IgD-negative memory B cell (primary cell): ENCODE results near the gene NPHP1. TPM values are rescaled to one million over a fixed set of nuclear protein-coding genes. Genes with fewer than 3 reads are reported as not detected.
"Not testable (repeated sequence)": the region's sequence is repeated elsewhere in the genome, so short reads cannot be mapped to it uniquely, and the experiment has no call there.

Source experiments
- H3K27ac Mint-ChIP-seq, 3 donors: one replicate each; pipeline ENCODE4 v1.8.0; 2020 to 2022; ENCODE audit warnings: mild to moderate bottlenecking in 3 of 3, mixed read lengths in 3 of 3, moderate library complexity in 1 of 3
- H3K27me3 Mint-ChIP-seq: one replicate; pipeline ENCODE4 v1.8.0; 2021; ENCODE audit warnings: mixed read lengths
- H3K36me3 Mint-ChIP-seq: one replicate; pipeline ENCODE4 v1.8.0; 2020; ENCODE audit warnings: mild to moderate bottlenecking, mixed read lengths
- H3K4me1 Mint-ChIP-seq, 3 donors: one replicate each; pipeline ENCODE4 v1.8.0; 2020 to 2022; ENCODE audit warnings: mixed read lengths in 3 of 3, mild to moderate bottlenecking in 1 of 3
- H3K4me3 Mint-ChIP-seq, 4 donors: one replicate each; pipeline ENCODE4 v1.8.0; 2020 to 2022; ENCODE audit warnings: mild to moderate bottlenecking in 4 of 4, mixed read lengths in 4 of 4, moderate library complexity in 3 of 4
- H3K9me3 Mint-ChIP-seq, 3 donors: one replicate each; pipeline ENCODE4 v1.8.0; 2020 to 2021; ENCODE audit warnings: mixed read lengths in 3 of 3, mild to moderate bottlenecking in 1 of 3
- polyA plus RNA-seq: library from polyadenylated mRNA; unstranded; fragments of 300-500 nt; fragmentation: Illumina TruSeq; gene quantifications from one replicate; pipeline ENCODE4 v1.2.3, GENCODE V29; 2021

Gene NPHP1
- polyA plus RNA-seq, 1 donor from 2014 or later, result 2.1 TPM

DNA sequence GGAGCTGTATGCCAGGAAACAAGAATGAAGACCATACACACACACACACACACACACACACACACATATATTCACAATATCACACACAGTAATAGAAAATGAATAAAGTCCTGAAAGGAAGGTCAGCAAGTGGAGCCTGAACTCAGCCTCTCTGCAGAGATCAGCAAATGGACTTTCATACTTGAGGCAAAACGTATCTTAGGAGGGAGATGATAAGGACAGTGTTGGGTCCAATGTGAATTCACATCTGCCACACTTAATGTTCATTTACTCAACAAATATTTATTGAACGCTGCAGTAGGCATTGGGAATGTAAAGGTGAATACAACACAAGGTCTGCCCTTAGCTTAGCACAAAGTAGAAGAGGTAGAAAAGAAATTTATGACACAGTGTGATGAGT, 10.3 kb upstream of the NPHP1 start:
- peak overlapping the region in 1 of 4 donors; percentile 73 for H3K4me3 Mint-ChIP-seq
- peaks cover 3 to 11% (median 10%) of the 10 kb centered on the region in 3 donors for H3K4me1 Mint-ChIP-seq
- H3K36me3 Mint-ChIP-seq, result peaks cover 3% of the 10 kb centered on the region
- H3K27me3 Mint-ChIP-seq, result peaks cover 34% of the 10 kb centered on the region
- peaks cover 0 to 5% (median 0%) of the 10 kb centered on the region in 3 donors for H3K9me3 Mint-ChIP-seq
- H3K27ac Mint-ChIP-seq, result peak overlapping the region in 1 of 3 donors; percentile 38

DNA sequence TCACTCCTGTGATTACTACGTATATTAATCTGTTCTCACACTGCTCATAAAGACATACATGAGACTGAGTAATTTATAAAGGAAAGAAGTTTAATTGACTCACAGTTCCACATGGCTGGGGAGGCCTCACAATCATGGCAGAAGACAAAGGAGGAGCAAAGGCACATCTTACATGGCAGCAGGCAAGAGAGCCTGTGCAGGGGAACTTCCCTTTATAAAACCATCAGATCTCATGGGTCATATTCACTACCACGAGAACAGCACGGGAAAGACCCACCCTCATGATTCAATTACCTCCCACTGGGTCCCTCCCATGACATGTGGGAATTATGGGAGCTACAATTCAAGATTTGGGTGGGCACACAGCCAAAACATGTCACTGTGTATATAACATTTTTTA, 8.7 kb upstream of the NPHP1 start:
- Mint-ChIP-seq H3K27me3 (peaks cover 24% of the 10 kb centered on the region), H3K4me3 (peak overlapping the region in 3 of 4 donors; percentile 34 to 73 (median 36)), H3K4me1 (peaks cover 5 to 16% (median 14%) of the 10 kb centered on the region in 3 donors), H3K27ac (peak overlapping the region in 2 of 3 donors; percentile 29 to 56)
- H3K9me3 Mint-ChIP-seq, H3K36me3 Mint-ChIP-seq: not testable (repeated sequence)

DNA sequence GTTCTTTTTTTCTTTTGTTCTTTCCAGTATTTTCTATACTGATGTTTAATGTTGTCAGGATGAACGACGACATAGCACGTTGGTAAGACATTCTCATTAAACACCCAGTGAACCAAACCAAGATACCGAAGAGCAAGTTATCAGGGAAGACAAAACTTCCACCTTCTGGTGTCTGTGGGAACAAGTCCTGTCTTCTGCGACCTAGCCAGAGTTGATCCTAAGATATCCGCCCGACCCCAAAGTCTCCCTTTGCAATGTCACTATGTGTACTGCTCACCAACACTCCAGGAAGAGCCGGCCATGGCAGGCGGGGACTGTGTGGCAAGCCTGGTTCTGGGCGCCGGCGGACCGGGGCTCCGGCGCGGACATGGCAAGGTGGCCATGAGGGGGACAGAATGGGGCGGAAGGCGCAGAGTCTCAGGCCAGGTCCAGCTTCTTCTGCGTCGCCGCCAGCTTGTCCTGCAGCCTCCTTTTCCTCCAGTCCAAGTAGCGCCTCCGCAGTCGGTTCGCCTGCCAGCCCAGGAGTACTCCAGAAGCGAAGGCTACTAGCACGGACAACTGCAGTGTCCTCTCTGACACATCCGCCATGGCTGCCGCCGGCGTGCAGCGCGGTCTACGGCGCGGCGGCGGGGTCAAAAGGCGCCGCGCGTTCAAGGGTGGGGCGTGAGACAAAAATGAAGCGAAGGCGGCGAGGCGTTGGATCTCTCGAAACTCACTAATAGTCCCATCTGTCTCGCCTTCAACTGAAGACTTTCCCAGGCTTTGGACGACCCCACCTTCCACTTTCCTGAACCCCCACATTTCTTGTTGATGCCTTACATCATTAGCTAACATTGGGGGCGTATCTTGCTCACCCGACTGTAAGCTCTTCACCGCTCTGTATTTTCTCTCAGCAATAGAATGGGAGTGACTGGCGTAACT, 7.4 kb upstream of the NPHP1 start, which contains the start of gene MTLN:
Gene MTLN (minus strand): TSS at position 610 of the 921 bp plus-strand sequence. CDS start 22 bp downstream, at position 588.
- Mint-ChIP-seq H3K4me1 (peaks cover 5 to 16% (median 14%) of the 10 kb centered on the region in 3 donors), H3K9me3 (peaks cover 0 to 5% (median 0%) of the 10 kb centered on the region in 3 donors), H3K4me3 (peak within 1 kb of the TSS; percentile 88 to 96 (median 92)), H3K27me3 (peaks cover 15% of the 10 kb centered on the region), H3K27ac (peak within 1 kb of the TSS; percentile 90 to 96 (median 95)), H3K36me3 (peaks cover 6% of the 10 kb centered on the region)

DNA sequence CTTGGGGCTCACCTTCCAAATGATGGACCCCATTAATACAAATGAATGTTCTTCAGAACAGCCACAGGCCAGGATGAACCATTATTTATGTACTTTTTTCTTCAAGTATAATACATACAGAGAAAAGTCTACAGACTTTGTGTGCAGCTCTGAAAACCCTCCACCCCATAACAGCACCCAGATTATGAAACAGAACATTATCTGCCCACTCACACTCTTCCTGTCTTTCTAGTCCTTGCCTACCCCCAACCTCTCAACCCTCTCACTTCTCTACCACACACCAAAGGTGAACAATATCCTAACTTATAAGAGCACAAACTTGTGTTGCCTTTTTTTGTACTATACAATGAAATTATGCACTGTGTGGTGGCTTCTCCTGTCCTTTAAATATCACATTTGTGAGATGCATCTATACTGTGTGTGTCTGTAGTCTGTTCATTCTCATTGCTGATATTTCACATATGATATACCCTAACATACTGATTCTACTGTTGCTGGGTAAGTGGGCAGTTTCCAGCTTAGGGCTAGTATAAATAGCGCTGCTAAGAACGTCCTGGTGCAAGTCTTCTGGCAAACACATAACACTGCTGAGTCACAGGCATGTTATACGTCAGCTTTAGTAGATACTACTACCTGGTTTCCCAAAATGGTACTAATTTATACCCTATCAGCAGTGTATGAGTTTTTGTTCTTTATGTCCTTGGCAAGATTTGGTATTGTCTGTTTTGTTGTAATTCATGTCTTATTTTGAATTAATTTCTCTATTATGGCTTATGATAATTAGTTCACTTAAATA, 1.0 kb upstream of the NPHP1 start:
- Mint-ChIP-seq H3K4me1 (peaks cover 10 to 22% (median 11%) of the 10 kb centered on the region in 3 donors), H3K4me3 (peak overlapping the region; percentile 72 to 96 (median 90)), H3K36me3 (peaks cover 3% of the 10 kb centered on the region), H3K9me3 (no peaks in the 10 kb centered on the region), H3K27me3 (peaks cover 1% of the 10 kb centered on the region), H3K27ac (peak overlapping the region; percentile 55 to 96 (median 78))

DNA sequence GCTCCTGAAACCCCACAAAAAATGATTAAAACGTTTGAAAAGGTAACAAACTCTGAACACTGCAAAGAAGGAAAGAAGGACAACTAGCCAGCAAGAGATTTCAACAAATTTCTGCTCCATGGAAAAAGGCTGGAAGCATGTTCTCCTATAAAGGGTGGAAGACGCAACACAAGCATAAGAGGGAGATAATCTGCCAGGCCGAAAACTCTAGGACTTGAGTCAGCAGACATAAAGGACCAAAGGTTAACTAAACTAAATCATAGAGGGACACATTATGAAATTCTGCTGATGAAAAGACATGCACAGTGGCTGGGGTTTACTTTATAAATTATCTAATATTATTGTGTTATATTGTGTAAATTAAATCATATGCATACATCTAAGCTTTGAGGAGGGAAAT, 6.8 kb downstream of the NPHP1 start:
- H3K36me3 Mint-ChIP-seq, result no peaks in the 10 kb centered on the region
- no peak overlapping the region for H3K27ac Mint-ChIP-seq
- no peak overlapping the region for H3K4me3 Mint-ChIP-seq
- no peaks in the 10 kb centered on the region for H3K9me3 Mint-ChIP-seq
- H3K4me1 Mint-ChIP-seq, result peaks cover 0 to 1% (median 0%) of the 10 kb centered on the region in 3 donors
- peaks cover 3% of the 10 kb centered on the region for H3K27me3 Mint-ChIP-seq

DNA sequence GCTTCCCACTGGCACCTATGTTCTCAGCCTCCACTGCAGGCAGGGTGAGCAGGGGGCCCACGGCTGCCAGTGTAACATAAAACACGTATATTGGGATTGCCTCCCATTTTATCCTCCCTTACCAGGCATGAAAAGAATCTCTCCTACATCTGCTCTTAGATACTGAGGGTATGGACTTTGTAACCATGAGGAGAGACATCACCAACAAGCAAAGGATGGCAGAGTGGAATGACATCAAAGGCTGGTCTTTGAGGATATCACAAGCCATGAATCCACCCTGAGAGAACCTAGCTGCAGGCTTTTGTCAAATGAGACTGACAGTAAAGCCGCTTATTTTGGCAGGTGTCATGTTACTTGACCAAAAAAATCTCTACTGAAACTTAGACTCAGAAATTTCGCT, 7.4 kb downstream of the NPHP1 start:
- H3K27ac Mint-ChIP-seq, result no peak overlapping the region
- H3K27me3 Mint-ChIP-seq, result peaks cover 3% of the 10 kb centered on the region
- peaks cover 0 to 1% (median 0%) of the 10 kb centered on the region in 3 donors for H3K4me1 Mint-ChIP-seq
- H3K9me3 Mint-ChIP-seq, result no peaks in the 10 kb centered on the region
- H3K4me3 Mint-ChIP-seq, result no peak overlapping the region
- no peaks in the 10 kb centered on the region for H3K36me3 Mint-ChIP-seq

DNA sequence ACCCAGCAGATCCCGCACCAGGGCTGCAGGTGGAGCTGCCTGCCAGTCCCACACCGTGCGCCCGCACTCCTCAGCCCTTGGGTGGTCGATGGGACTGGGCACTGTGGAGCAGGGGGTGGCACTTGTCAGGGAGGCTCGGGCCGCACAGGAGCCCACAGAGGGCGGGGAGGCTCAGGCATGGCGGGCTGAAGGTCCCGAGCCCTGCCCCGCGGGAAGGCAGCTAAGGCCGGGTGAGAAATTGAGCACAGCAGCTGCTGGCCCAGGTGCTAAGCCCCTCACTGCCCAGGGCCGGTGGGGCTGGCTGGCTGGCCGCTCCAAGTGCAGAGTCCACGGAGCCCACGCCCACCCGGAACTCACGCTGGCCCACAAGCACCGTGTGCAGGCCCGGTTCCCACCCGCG, 14.6 kb downstream of the NPHP1 start:
- not testable (repeated sequence) for H3K27me3 Mint-ChIP-seq, H3K36me3 Mint-ChIP-seq, H3K27ac Mint-ChIP-seq, H3K9me3 Mint-ChIP-seq, H3K4me1 Mint-ChIP-seq, H3K4me3 Mint-ChIP-seq

DNA sequence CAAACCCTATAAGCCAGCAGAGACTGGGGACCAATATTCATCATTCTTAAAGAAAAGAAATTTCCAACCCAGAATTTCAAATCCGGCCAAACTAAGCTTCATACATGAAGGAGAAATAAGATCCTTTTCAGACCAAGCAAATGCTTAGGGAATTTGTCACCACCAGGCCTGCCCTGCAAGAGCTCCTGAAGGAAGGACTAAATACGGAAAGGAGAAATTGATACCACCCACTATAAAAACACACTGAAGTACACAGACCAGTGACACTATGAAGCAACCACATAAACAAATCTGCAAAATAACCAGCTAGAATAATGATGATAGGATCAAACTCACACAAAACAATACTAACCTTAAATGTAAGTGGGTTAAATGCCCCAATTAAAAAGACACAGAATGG, 22.4 kb downstream of the NPHP1 start:
- no peak overlapping the region for H3K27ac Mint-ChIP-seq
- no peaks in the 10 kb centered on the region for H3K4me1 Mint-ChIP-seq
- H3K4me3 Mint-ChIP-seq, result no peak overlapping the region
- peaks cover 3 to 18% (median 9%) of the 10 kb centered on the region in 3 donors for H3K9me3 Mint-ChIP-seq
- peaks cover 20% of the 10 kb centered on the region for H3K27me3 Mint-ChIP-seq
- peaks cover 9% of the 10 kb centered on the region for H3K36me3 Mint-ChIP-seq

DNA sequence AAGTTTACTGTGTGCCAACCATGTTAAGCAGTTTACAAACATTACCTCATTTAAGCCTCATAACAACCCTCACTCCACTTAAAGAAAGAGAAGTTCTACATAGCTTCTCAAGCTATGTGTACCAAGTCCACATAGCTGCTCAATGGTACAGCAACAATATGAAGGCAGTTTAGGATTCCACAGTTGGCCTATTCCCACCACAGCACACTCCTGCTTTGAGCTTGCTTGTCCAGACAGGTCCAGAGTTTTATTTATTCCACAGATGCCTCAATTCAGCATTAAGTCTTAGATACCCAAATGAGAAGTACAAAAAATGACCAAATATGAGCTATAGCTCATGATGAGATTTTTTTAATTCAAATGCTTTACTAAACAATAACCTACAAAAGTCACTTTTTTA, 24.8 kb downstream of the NPHP1 start:
- Mint-ChIP-seq H3K27ac (no peak overlapping the region), H3K9me3 (peaks cover 3 to 18% (median 9%) of the 10 kb centered on the region in 3 donors), H3K36me3 (peaks cover 9% of the 10 kb centered on the region), H3K4me3 (no peak overlapping the region), H3K27me3 (peaks cover 18% of the 10 kb centered on the region), H3K4me1 (no peaks in the 10 kb centered on the region)

DNA sequence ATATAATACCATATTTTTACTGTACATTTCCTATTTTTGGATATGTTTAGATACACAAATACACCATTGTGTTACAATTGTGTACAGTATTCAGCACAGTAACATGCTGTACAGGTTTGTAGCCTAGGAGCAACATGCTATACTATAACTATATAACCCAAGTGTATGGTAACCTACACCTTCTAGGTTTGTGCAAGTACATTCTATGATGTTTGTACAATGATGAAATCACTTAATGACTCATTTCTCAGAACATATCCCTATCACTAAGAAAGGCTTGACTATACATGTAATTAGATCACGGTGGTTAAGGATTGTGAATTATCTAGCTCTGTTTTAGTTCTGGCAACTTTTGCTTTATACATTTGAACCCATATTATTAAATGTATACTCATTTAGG, 31.3 kb downstream of the NPHP1 start:
- H3K27me3 Mint-ChIP-seq, result peaks cover 6% of the 10 kb centered on the region
- peaks cover 0 to 2% (median 0%) of the 10 kb centered on the region in 3 donors for H3K9me3 Mint-ChIP-seq
- no peak overlapping the region for H3K27ac Mint-ChIP-seq
- H3K4me1 Mint-ChIP-seq, result peaks cover 4 to 5% (median 4%) of the 10 kb centered on the region in 3 donors
- no peak overlapping the region for H3K4me3 Mint-ChIP-seq
- H3K36me3 Mint-ChIP-seq, result peaks cover 3% of the 10 kb centered on the region

DNA sequence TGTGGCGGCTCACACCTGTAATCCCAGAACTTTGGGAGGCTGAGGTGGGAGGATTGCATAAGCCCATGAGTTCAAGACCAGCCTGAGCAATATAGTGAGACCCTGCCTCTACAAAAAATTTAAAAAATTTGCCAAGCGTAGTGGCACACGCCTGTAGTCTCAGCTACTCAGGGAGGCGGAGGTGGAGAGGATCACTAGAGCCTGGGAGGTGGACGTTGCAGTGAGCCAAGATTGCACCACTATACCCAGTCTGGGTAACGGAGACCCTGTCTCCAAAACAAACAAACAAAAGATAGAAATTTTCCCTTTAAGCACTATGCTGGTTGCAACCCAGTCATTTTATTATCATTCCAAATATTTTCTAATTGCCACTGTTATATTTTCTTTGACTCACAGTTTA, 32.3 kb downstream of the NPHP1 start:
- Mint-ChIP-seq H3K36me3 (peaks cover 2% of the 10 kb centered on the region), H3K27ac (no peak overlapping the region), H3K27me3 (peaks cover 6% of the 10 kb centered on the region), H3K4me3 (no peak overlapping the region), H3K9me3 (peaks cover 0 to 2% (median 0%) of the 10 kb centered on the region in 3 donors), H3K4me1 (peaks cover 4 to 5% (median 4%) of the 10 kb centered on the region in 3 donors)

DNA sequence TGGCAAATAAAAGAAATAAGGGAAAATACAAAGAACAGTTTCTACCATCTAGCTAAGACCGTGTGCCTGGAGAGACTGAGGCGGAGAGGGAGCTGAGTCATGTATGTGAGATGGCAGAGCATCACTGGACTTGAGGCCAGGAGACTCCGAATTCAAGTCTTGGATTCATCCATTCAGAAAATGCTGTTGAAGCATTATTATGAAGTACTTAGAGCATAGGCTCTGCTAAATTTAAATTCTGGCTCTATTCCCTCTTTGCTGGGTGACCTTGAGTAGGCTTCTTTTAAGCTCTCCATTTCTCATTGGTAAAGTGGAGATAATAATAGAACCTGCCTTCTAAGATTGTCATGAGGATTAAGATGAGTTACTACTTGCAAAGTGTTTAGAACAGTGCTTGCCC, 34.7 kb downstream of the NPHP1 start:
- peaks cover 4 to 5% (median 4%) of the 10 kb centered on the region in 3 donors for H3K4me1 Mint-ChIP-seq
- H3K36me3 Mint-ChIP-seq, result peaks cover 2% of the 10 kb centered on the region
- H3K4me3 Mint-ChIP-seq, result peak overlapping the region; percentile 8 to 90 (median 80)
- H3K27me3 Mint-ChIP-seq, result peaks cover 3% of the 10 kb centered on the region
- H3K27ac Mint-ChIP-seq, result no peak overlapping the region
- H3K9me3 Mint-ChIP-seq, result peaks cover 0 to 2% (median 0%) of the 10 kb centered on the region in 3 donors

DNA sequence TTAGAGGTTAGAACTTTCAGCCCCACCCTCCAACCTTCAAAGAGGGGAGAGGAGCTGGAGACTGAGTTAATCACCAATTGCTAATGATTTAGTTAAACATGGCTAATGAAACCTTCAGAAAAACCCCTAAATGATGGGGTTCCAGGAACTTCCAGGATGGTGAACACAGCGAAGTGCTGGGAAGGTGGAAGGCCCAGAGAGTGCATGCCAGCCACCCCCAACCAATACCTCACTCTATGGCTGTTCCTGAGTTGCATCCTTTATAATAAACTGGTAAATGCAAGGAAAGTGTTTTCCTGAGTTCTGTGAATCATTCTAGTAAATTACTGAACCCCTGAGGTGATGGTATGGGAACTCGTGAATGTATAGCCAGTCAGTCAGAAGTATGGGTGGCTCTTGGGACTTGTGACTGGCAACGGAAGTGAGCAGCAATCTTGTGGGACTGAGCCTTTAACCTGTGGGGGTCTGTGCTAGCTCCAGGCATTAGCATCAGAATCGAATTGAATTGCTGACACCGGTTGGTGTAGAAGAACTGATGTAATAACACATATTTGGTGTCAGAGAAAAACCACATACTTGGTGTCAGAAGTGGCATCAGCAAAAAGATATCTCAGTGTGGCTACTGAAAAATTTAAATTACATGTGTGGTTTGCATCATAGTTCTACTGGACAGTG, 37.4 kb downstream of the NPHP1 start:
- Mint-ChIP-seq H3K27ac (no peak overlapping the region), H3K9me3 (peaks cover 0 to 2% (median 0%) of the 10 kb centered on the region in 3 donors), H3K36me3 (peaks cover 7% of the 10 kb centered on the region), H3K4me3 (no peak overlapping the region), H3K27me3 (no peaks in the 10 kb centered on the region), H3K4me1 (peaks cover 4 to 5% (median 4%) of the 10 kb centered on the region in 3 donors)

DNA sequence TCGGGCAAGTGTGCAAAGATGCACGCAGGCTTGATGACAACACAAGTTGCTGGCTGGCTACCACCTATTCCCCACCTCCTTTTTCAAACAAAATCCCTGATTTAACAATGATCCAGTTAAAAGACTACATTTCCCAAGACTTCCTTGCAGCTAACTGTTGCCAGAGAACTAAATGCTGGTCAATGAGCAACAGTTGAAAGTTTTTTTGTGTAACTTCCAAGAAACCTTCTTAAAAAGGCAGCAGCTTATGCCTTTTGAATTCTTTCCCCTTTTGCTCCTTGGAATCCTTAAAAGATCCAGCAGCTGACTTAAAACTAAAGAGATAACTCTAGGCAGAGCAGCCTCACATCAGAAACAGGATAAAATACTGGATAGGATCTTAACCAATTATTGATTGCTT, 38.5 kb downstream of the NPHP1 start:
- peaks cover 0 to 2% (median 0%) of the 10 kb centered on the region in 3 donors for H3K9me3 Mint-ChIP-seq
- H3K27me3 Mint-ChIP-seq, result no peaks in the 10 kb centered on the region
- H3K4me1 Mint-ChIP-seq, result peaks cover 4 to 5% (median 4%) of the 10 kb centered on the region in 3 donors
- no peak overlapping the region for H3K4me3 Mint-ChIP-seq
- H3K27ac Mint-ChIP-seq, result no peak overlapping the region
- H3K36me3 Mint-ChIP-seq, result peaks cover 8% of the 10 kb centered on the region
